ENCODE results near the gene FGF14. TPM values are rescaled to one million over a fixed set of nuclear protein-coding genes. Genes with fewer than 3 reads are reported as not detected.

The FGF14 gene
- total RNA-seq, 1 donor from 2014 or later, result 0.06 TPM

GRCh38 chr13:101798437-101798836 lies 603.4 kb downstream of the FGF14 start:
- H3K4me3 ChIP-seq (ENCODE audit: low read depth, low read length), result no peak overlapping the region
- no peak for TF ChIP-seq CTCF (conservative IDR thresholded peaks at IDR 0.05; ENCODE audit: low read depth, low read length)
- no peak for DNase-seq (ENCODE audit: low read depth)

GRCh38 chr13:101795460-101795859 lies 606.4 kb downstream of the FGF14 start:
- no peak for TF ChIP-seq CTCF (conservative IDR thresholded peaks at IDR 0.05; ENCODE audit: low read depth, low read length)
- H3K4me3 ChIP-seq (ENCODE audit: low read depth, low read length), result no peak overlapping the region
- no peak for DNase-seq (ENCODE audit: low read depth)

- no peak for TF ChIP-seq CTCF (conservative IDR thresholded peaks at IDR 0.05; ENCODE audit: low read depth, low read length)
- no peak overlapping the region for H3K4me3 ChIP-seq (ENCODE audit: low read depth, low read length)
- no peak for DNase-seq (ENCODE audit: low read depth)
These were observed 606.8 kb downstream of the FGF14 start for GRCh38 chr13:101795025-101795424.

- no peak overlapping the region for H3K4me3 ChIP-seq (ENCODE audit: low read depth, low read length)
- no peak for DNase-seq (ENCODE audit: low read depth)
- no peak for TF ChIP-seq CTCF (conservative IDR thresholded peaks at IDR 0.05; ENCODE audit: low read depth, low read length)
These were observed 609.7 kb downstream of the FGF14 start for GRCh38 chr13:101792189-101792588.

- TF ChIP-seq CTCF (conservative IDR thresholded peaks at IDR 0.05; ENCODE audit: low read depth, low read length), result peak; percentile 77
- no peak for DNase-seq (ENCODE audit: low read depth)
- no peak overlapping the region for H3K4me3 ChIP-seq (ENCODE audit: low read depth, low read length)
These were observed 616.0 kb downstream of the FGF14 start for GRCh38 chr13:101785858-101786257.

- no peak overlapping the region for H3K4me3 ChIP-seq (ENCODE audit: low read depth, low read length)
- TF ChIP-seq CTCF (conservative IDR thresholded peaks at IDR 0.05; ENCODE audit: low read depth, low read length), result no peak
- no peak for DNase-seq (ENCODE audit: low read depth)
These were observed 617.5 kb downstream of the FGF14 start for GRCh38 chr13:101784313-101784712.

- H3K4me3 ChIP-seq (ENCODE audit: low read depth, low read length), result no peak overlapping the region
- TF ChIP-seq CTCF (conservative IDR thresholded peaks at IDR 0.05; ENCODE audit: low read depth, low read length), result no peak
- DNase-seq (ENCODE audit: low read depth), result no peak
These were observed 618.3 kb downstream of the FGF14 start for GRCh38 chr13:101783554-101783953.
